HCT116 (cell line): ENCODE data around the gene MTHFSD. TPM values are rescaled to one million over a fixed set of nuclear protein-coding genes. Genes with fewer than 3 reads are reported as not detected.

Experiments used
- ATAC-seq: fragments of 200-7000 bp; cut with Tn5 transposase; 2 replicates; pipeline ENCODE4 v1.9.1; 2020; ENCODE audit warnings: mild to moderate bottlenecking, moderate library complexity
- BruUV-seq: library from RNA; stranded (reverse); fragments of 400-500 nt; replicated peaks from 2 replicates; lab custom pipeline; 2021; lab: Mats Ljungman, UMichigan
- CTCF ChIA-PET: fragments of 300-600 bp; sonication (Branson Sonifier 250); formaldehyde crosslinking; loops from one replicate; lab custom pipeline; 2021; ENCODE audit warnings: antibody characterized with exemption; lab: Charles Lee
- POLR2A ChIA-PET: fragments of 300-600, 350-600 bp; sonication (Branson Sonifier 250); formaldehyde crosslinking; loops from one replicate; lab custom pipeline; 2021; ENCODE audit warnings: antibody characterized with exemption; lab: Charles Lee
- RAD21 ChIA-PET, 2 experiments: fragments of 300-600 bp; sonication (Branson Sonifier 250); formaldehyde crosslinking; loops; one replicate each; lab custom pipeline; 2023; ENCODE audit warnings: low total read pairs in 2 of 2; ENCODE audit not compliant: uncharacterized antibody in 2 of 2, unreplicated experiment in 2 of 2, low non-redundant PET in 1 of 2; lab: Charles Lee
- DNase-seq: peaks from one replicate; pipeline ENCODE4 v3.0.0-alpha.2; 2010; ENCODE audit warnings: low read depth, low spot score
- H2AFZ ChIP-seq: fragments of 200-600 bp; shearing (Covaris generic), sonication (generic); 2 replicates; pipeline ENCODE4 v1.6.1; 2017; ENCODE audit warnings: low read depth, mixed run types, mixed read lengths, antibody characterized with exemption, low read length; ENCODE audit not compliant: poor library complexity, severe bottlenecking
- H3K27ac ChIP-seq: 2 replicates; pipeline ENCODE4 v1.5.1; 2012; ENCODE audit warnings: low read depth, low read length
- H3K27me3 ChIP-seq: fragments of 200-600 bp; sonication (generic); 2 replicates; pipeline ENCODE4 v1.6.1; 2016; ENCODE audit warnings: mixed run types, low read length, mixed read lengths; ENCODE audit not compliant: insufficient read depth
- H3K36me3 ChIP-seq, 2 experiments: fragments of 200-500 bp in 1 of 2; fragments of 200-600 bp in 1 of 2; sonication (Bioruptor generic) in 1 of 2; sonication (generic) in 1 of 2; 2 replicates each; pipeline versions ENCODE4 v1.5.1 to v1.6.1; 2014 to 2016; ENCODE audit warnings: low read length in 2 of 2, inconsistent platforms in 1 of 2, mixed read lengths in 1 of 2, mixed run types in 1 of 2; ENCODE audit not compliant: insufficient read depth in 2 of 2, control insufficient read depth in 1 of 2
- H3K4me1 ChIP-seq, 2 experiments: fragments of 200-600 bp in 1 of 2; sonication (generic) in 1 of 2; 2 replicates each; pipeline versions ENCODE4 v1.5.1 to v1.6.1; 2012 to 2017; ENCODE audit warnings: low read length in 2 of 2, inconsistent platforms in 1 of 2, mild to moderate bottlenecking in 1 of 2, mixed read lengths in 1 of 2, mixed run types in 1 of 2, moderate library complexity in 1 of 2; ENCODE audit not compliant: insufficient read depth in 2 of 2, control insufficient read depth in 1 of 2
- H3K4me2 ChIP-seq: fragments of 200-600 bp; sonication (generic); 2 replicates; pipeline ENCODE4 v1.6.1; 2017; ENCODE audit warnings: mixed run types, low read length, mixed read lengths
- H3K4me3 ChIP-seq, 2 experiments: fragments of 200-600 bp in 1 of 2; sonication (generic) in 1 of 2; replicated peaks in 1 of 2; 2 replicates each; pipeline ENCODE4 v1.5.1; 2011 to 2016; ENCODE audit warnings: low read length in 2 of 2, control low read depth in 1 of 2, low read depth in 1 of 2, mild to moderate bottlenecking in 1 of 2, mixed read lengths in 1 of 2, mixed run types in 1 of 2
- H3K79me2 ChIP-seq: fragments of 200-600 bp; sonication (generic); 2 replicates; pipeline ENCODE4 v1.6.1; 2017; ENCODE audit warnings: mild to moderate bottlenecking, mixed run types, low read length, moderate library complexity, mixed read lengths; ENCODE audit not compliant: insufficient read depth
- H3K9ac ChIP-seq: fragments of 200-600 bp; sonication (generic); 2 replicates; pipeline ENCODE4 v1.6.1; 2016; ENCODE audit warnings: low read length, mixed read lengths
- H3K9me2 ChIP-seq: fragments of 200-600 bp; sonication (generic), shearing (Covaris generic); 2 replicates; pipeline ENCODE4 v1.6.1; 2017; ENCODE audit warnings: mixed run types, mild to moderate bottlenecking, moderate library complexity; ENCODE audit not compliant: insufficient read depth
- H3K9me3 ChIP-seq, 2 experiments: fragments of 200-500 bp in 1 of 2; fragments of 200-600 bp in 1 of 2; sonication (Bioruptor generic) in 1 of 2; sonication (generic) in 1 of 2; 2 replicates each; pipeline ENCODE4 v1.6.1; 2014 to 2017; ENCODE audit warnings: low read length in 2 of 2, mixed read lengths in 2 of 2, inconsistent platforms in 1 of 2, low read depth in 1 of 2, mild to moderate bottlenecking in 1 of 2, mixed run types in 1 of 2, moderate library complexity in 1 of 2; ENCODE audit not compliant: control insufficient read depth in 1 of 2, insufficient read depth in 1 of 2
- H4K20me1 ChIP-seq: fragments of 200-600 bp; sonication (generic), shearing (Covaris generic); 2 replicates; pipeline ENCODE4 v1.6.1; 2017; ENCODE audit warnings: mixed run types, mild to moderate bottlenecking, moderate library complexity; ENCODE audit not compliant: insufficient read depth
- CBX3 ChIP-seq: IDR thresholded peaks from 2 replicates; pipeline ENCODE4 v1.6.1; 2012; ENCODE audit warnings: low read depth
- CEBPB ChIP-seq: IDR thresholded peaks from 2 replicates; pipeline ENCODE4 v1.6.1; 2012; ENCODE audit warnings: low read depth
- ELF1 ChIP-seq: IDR thresholded peaks from 2 replicates; pipeline ENCODE4 v1.6.1; 2012; ENCODE audit warnings: low read depth, borderline replicate concordance
- EZH2phosphoT487 ChIP-seq: fragments of 200-600 bp; IDR thresholded peaks from 2 replicates; pipeline ENCODE4 v1.6.1; 2018; ENCODE audit warnings: antibody characterized with exemption, borderline replicate concordance
- FOSL1 ChIP-seq: IDR thresholded peaks from 2 replicates; pipeline ENCODE4 v1.6.1; 2012; ENCODE audit warnings: low read depth
- POLR2A ChIP-seq: IDR thresholded peaks from 2 replicates; pipeline ENCODE4 v1.7.0; 2011; ENCODE audit warnings: borderline replicate concordance; ENCODE audit not compliant: insufficient read depth, insufficient read length; ENCODE audit errors: extremely low read depth
- SP1 ChIP-seq: IDR thresholded peaks from 2 replicates; pipeline ENCODE4 v1.6.1; 2012; ENCODE audit warnings: low read depth
- SRF ChIP-seq: IDR thresholded peaks from 2 replicates; pipeline ENCODE4 v1.6.1; 2012; ENCODE audit warnings: low read depth
- YY1 ChIP-seq: IDR thresholded peaks from 2 replicates; pipeline ENCODE4 v1.6.1; 2011; ENCODE audit warnings: low read length, low read depth, moderate library complexity, mild to moderate bottlenecking; ENCODE audit not compliant: insufficient replicate concordance; ENCODE audit errors: extremely low read depth
- ZFX ChIP-seq: fragments of 450-650 bp; IDR thresholded peaks from 2 replicates; pipeline ENCODE4 v1.6.1; 2017
- intact Hi-C: fragments of 100-400 bp; cut with micrococcal nuclease; formaldehyde crosslinking; loops from 2 replicates; pipeline ENCODE4 v1.10.0; 2022
- total RNA-seq: library from RNA; stranded (reverse); gene quantifications from one replicate; pipeline ENCODE4 v1.2.1, GENCODE V29; 2021; ENCODE audit not compliant: unreplicated experiment
- TF ChIP-seq, protein P1 (sequence below), 3 experiments: fragments of 200-600 bp in 1 of 3; sonication (generic) in 1 of 3; IDR thresholded peaks in 2 of 3; conservative IDR thresholded peaks in 1 of 3; 2 replicates each; pipeline ENCODE4 v1.5.1; 2012 to 2017; ENCODE audit warnings: low read depth in 2 of 3, low read length in 2 of 3, antibody characterized with exemption in 1 of 3, borderline replicate concordance in 1 of 3, control low read depth in 1 of 3, mild to moderate bottlenecking in 1 of 3, mixed read lengths in 1 of 3, mixed run types in 1 of 3, moderate library complexity in 1 of 3; ENCODE audit not compliant: insufficient read depth in 1 of 3

Gene MTHFSD
- total RNA-seq, 1 experiment from 2014 or later, result 33.1 TPM

DNA sequence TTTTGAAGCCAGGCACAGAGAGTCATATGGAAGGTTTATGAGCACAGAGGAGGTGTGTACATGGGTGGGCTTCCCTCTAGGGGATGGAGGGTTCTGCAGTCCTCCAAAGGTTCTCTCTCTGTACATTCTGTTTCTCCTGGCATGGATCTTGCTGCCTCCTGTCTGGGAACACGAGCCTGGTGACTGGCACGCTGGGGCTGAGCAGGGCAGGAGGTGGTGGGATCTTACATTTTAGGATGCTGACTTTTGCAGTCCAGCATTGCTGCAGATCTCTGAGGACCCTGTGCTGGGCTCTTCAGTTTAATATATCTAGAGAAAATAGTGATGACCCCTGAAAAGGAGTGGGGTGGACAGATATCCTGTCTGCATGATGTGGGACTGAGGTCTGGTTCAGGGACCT lies 46.3 kb upstream of the MTHFSD start:
- intact Hi-C loops, result no loop called here
- no peak for DNase-seq
- CTCF ChIA-PET, result no interaction called here

More for the DNA sequence above, 46.3 kb upstream of the MTHFSD start:
- ATAC-seq, result no peak
- Histone ChIP-seq H3K9me2 (no peaks in the 10 kb centered on the region), H3K4me3 (no peak overlapping the region), H3K4me2 (no peak overlapping the region), H3K9ac (no peak overlapping the region), H3K79me2 (no peaks in the 10 kb centered on the region), H3K9me3 (no peaks in the 10 kb centered on the region), H3K4me1 (no peaks in the 10 kb centered on the region), H3K36me3 (no peaks in the 10 kb centered on the region), H3K27ac (no peak overlapping the region), H2AFZ (no peak overlapping the region), H3K27me3 (peaks cover 5% of the 10 kb centered on the region; the same call in 1 of the 2 replicates), H4K20me1 (no peaks in the 10 kb centered on the region)
- ChIA-PET POLR2A (no interaction called here), RAD21 (no interaction called here)
- TF ChIP-seq SRF, result no peak
- TF ChIP-seq CBX3, result no peak
- no peak for TF ChIP-seq FOSL1
- TF ChIP-seq SP1, result no peak
- no peak for TF ChIP-seq YY1
- TF ChIP-seq, protein P1, sequence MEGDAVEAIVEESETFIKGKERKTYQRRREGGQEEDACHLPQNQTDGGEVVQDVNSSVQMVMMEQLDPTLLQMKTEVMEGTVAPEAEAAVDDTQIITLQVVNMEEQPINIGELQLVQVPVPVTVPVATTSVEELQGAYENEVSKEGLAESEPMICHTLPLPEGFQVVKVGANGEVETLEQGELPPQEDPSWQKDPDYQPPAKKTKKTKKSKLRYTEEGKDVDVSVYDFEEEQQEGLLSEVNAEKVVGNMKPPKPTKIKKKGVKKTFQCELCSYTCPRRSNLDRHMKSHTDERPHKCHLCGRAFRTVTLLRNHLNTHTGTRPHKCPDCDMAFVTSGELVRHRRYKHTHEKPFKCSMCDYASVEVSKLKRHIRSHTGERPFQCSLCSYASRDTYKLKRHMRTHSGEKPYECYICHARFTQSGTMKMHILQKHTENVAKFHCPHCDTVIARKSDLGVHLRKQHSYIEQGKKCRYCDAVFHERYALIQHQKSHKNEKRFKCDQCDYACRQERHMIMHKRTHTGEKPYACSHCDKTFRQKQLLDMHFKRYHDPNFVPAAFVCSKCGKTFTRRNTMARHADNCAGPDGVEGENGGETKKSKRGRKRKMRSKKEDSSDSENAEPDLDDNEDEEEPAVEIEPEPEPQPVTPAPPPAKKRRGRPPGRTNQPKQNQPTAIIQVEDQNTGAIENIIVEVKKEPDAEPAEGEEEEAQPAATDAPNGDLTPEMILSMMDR (IDR thresholded peaks at IDR 0.05 in 2 of 3, conservative IDR thresholded peaks at IDR 0.05 in 1 of 3; ENCODE audit: borderline replicate concordance in 1 of 3, insufficient read depth in 1 of 3, low read depth in 2 of 3, low read length in 2 of 3), result no peak
- TF ChIP-seq EZH2phosphoT487, result no peak
- no peak for TF ChIP-seq ELF1
- no peak for TF ChIP-seq POLR2A
- TF ChIP-seq ZFX, result no peak
- no peak for TF ChIP-seq CEBPB
- no TSS peak for BruUV-seq
